Lung (tissue), 12 donors: ENCODE results near the gene RPL14. TPM values are rescaled to one million over a fixed set of nuclear protein-coding genes. Genes with fewer than 3 reads are reported as not detected.

Experiments
- ATAC-seq: fragments of 200-7000 bp; cut with Tn5 transposase; one replicate; pipeline ENCODE4 v1.9.1; 2020; ENCODE audit warnings: moderate number of reproducible peaks; ENCODE audit not compliant: insufficient read depth, low FRiP score
- DNase-seq, 3 donors: peaks; one replicate each; pipeline ENCODE4 v3.0.0-alpha.2; 2013 to 2017
- H3K27ac ChIP-seq, 2 donors: one replicate each; pipeline ENCODE4 v1.5.1; 2013; ENCODE audit warnings: mild to moderate bottlenecking in 2 of 2, moderate library complexity in 2 of 2, control low read depth in 1 of 2, inconsistent platforms in 1 of 2, low read depth in 1 of 2, low read length in 1 of 2
- H3K27me3 ChIP-seq, 3 donors: one replicate each; pipeline ENCODE4 v1.5.1; 2013; ENCODE audit warnings: low read length in 2 of 3; ENCODE audit not compliant: control insufficient read depth in 3 of 3, insufficient read depth in 3 of 3
- H3K36me3 ChIP-seq, 4 donors: one replicate each; pipeline ENCODE4 v1.5.1; 2013; ENCODE audit warnings: low read length in 4 of 4, mild to moderate bottlenecking in 1 of 4, moderate library complexity in 1 of 4; ENCODE audit not compliant: control insufficient read depth in 4 of 4, insufficient read depth in 4 of 4
- H3K4me1 ChIP-seq, 5 donors: one replicate each; pipeline ENCODE4 v1.5.1; 2013; ENCODE audit warnings: low read length in 5 of 5, mild to moderate bottlenecking in 2 of 5, moderate library complexity in 1 of 5; ENCODE audit not compliant: control insufficient read depth in 5 of 5, insufficient read depth in 5 of 5
- H3K4me3 ChIP-seq: one replicate; pipeline ENCODE4 v1.5.1; 2013; ENCODE audit warnings: mild to moderate bottlenecking, control low read depth, moderate library complexity
- H3K9ac ChIP-seq, 2 donors: one replicate each; pipeline ENCODE4 v1.5.1; 2013; ENCODE audit warnings: low read length in 2 of 2, control low read depth in 1 of 2; ENCODE audit not compliant: insufficient read depth in 1 of 2
- H3K9me3 ChIP-seq, 4 donors: one replicate each; pipeline ENCODE4 v1.5.1; 2013; ENCODE audit warnings: low read length in 3 of 4, mild to moderate bottlenecking in 1 of 4, moderate library complexity in 1 of 4; ENCODE audit not compliant: control insufficient read depth in 4 of 4, insufficient read depth in 3 of 4
- CTCF ChIP-seq: IDR thresholded peaks from 2 replicates; pipeline ENCODE4 v1.5.1; 2012; ENCODE audit warnings: mild to moderate bottlenecking; ENCODE audit errors: control extremely low read depth, extremely low read depth
- WGBS, 2 donors: extraction: QIAGEN DNeasy Blood & Tissue Kit; methylation state at CpG; one replicate each; pipeline ENCODE4 v1.1.7; 2013; 5-methylcytosine and 5-hydroxymethylcytosine counted together
- polyA plus RNA-seq, 2 donors: library from polyadenylated mRNA; stranded (reverse); fragments of 200-250 nt; gene quantifications; one replicate each; pipeline ENCODE4 v1.2.1, GENCODE V29; 2013
- total RNA-seq, 2 donors: library from RNA; depleted of rRNA in 1 of 2; stranded (reverse); fragments of >200 nt in 1 of 2; gene quantifications; one replicate each; pipeline ENCODE4 v1.2.1, GENCODE V29; 2014 to 2021
- donor health status: control.
- donor health status: control.
- donor health status: Bipolar disorder and iron deficiency.
- donor health status: healthy.
- donor health status: DM: yes; HTN: yes; CAD: no.

Gene RPL14
- total and polyA plus RNA-seq, 4 donors = 473 to 2,599 (median 1,226) TPM

- H3K4me1 ChIP-seq = no peaks in the 10 kb centered on the region
- no peak for ATAC-seq
- no peak overlapping the region for H3K27ac ChIP-seq
- H3K27me3 ChIP-seq = no peaks in the 10 kb centered on the region
- H3K9me3 ChIP-seq = no peaks in the 10 kb centered on the region
- no peak overlapping the region for H3K4me3 ChIP-seq
- TF ChIP-seq CTCF = no peak
- peaks cover 0 to 2% (median 0%) of the 10 kb centered on the region in 4 donors for H3K36me3 ChIP-seq
- peak in 1 of 3 donors; percentile 6 for DNase-seq
- WGBS, 2 donors = 85 to 87% methylated on average over 2 of the region's 2 CpGs
- H3K9ac ChIP-seq = no peak overlapping the region
Observed at GRCh38 chr3:40432793-40433192, 24.3 kb upstream of the RPL14 start.

GRCh38 chr3:40437889-40438288 is 19.2 kb upstream of the RPL14 start:
- H3K27ac ChIP-seq = no peak overlapping the region
- ATAC-seq = no peak
- 76 to 85% methylated on average over 5 of the region's 5 CpGs for WGBS, 2 donors
- H3K4me1 ChIP-seq = no peaks in the 10 kb centered on the region
- no peak for DNase-seq
- no peak overlapping the region for H3K9ac ChIP-seq
- no peaks in the 10 kb centered on the region for H3K27me3 ChIP-seq
- H3K9me3 ChIP-seq = no peaks in the 10 kb centered on the region
- H3K36me3 ChIP-seq = peaks cover 0 to 2% (median 0%) of the 10 kb centered on the region in 4 donors
- no peak for TF ChIP-seq CTCF
- no peak overlapping the region for H3K4me3 ChIP-seq

- ATAC-seq (no peak), DNase-seq (no peak)
- Histone ChIP-seq H3K9ac (no peak overlapping the region), H3K4me1 (no peaks in the 10 kb centered on the region), H3K27ac (no peak overlapping the region), H3K9me3 (no peaks in the 10 kb centered on the region), H3K36me3 (peaks cover 4 to 8% (median 6%) of the 10 kb centered on the region in 4 donors), H3K27me3 (no peaks in the 10 kb centered on the region), H3K4me3 (no peak overlapping the region)
- TF ChIP-seq CTCF = no peak
- 91 to 98% methylated on average over 9 of the region's 9 CpGs for WGBS, 2 donors
Observed at GRCh38 chr3:40445062-40445461, 12.1 kb upstream of the RPL14 start.

- TF ChIP-seq CTCF = no peak
- Histone ChIP-seq H3K9me3 (no peaks in the 10 kb centered on the region), H3K9ac (no peak overlapping the region), H3K4me3 (no peak overlapping the region), H3K27ac (no peak overlapping the region), H3K36me3 (peaks cover 4 to 8% (median 6%) of the 10 kb centered on the region in 4 donors), H3K4me1 (no peaks in the 10 kb centered on the region), H3K27me3 (no peaks in the 10 kb centered on the region)
- WGBS, 2 donors = 80 to 84% methylated on average over 4 of the region's 4 CpGs
- DNase-seq = no peak
- no peak for ATAC-seq
Observed at GRCh38 chr3:40445880-40446279, 11.3 kb upstream of the RPL14 start.
